Kidney (tissue), 14 donors: ENCODE data around the gene LRP10. TPM values are rescaled to one million over a fixed set of nuclear protein-coding genes. Genes with fewer than 3 reads are reported as not detected.

Source experiments
- DNase-seq, 5 donors: peaks; one replicate each; pipeline ENCODE4 v3.0.0-alpha.2; 2013 to 2020
- FAIRE-seq: peaks from 2 replicates; lab custom pipeline; 2012; peaks lifted over from hg19 to GRCh38; lab: Jason Lieb, UNC
- H3K27ac ChIP-seq, 2 donors: one replicate each; pipeline ENCODE4 v1.7.0; 2013; ENCODE audit warnings: low read depth in 2 of 2, low read length in 2 of 2, inconsistent platforms in 1 of 2
- H3K27me3 ChIP-seq: one replicate; pipeline ENCODE4 v1.7.1; 2013; ENCODE audit warnings: low read length, inconsistent platforms; ENCODE audit not compliant: control insufficient read depth, insufficient read depth
- H3K36me3 ChIP-seq, 3 donors: one replicate each; pipeline versions ENCODE4 v1.7.0 to v1.7.1; 2013; ENCODE audit warnings: low read length in 3 of 3, control low read depth in 1 of 3, inconsistent platforms in 1 of 3; ENCODE audit not compliant: insufficient read depth in 3 of 3, control insufficient read depth in 2 of 3
- H3K4me1 ChIP-seq, 3 donors: one replicate each; pipeline versions ENCODE4 v1.7.0 to v1.7.1; 2013; ENCODE audit warnings: low read length in 3 of 3, inconsistent platforms in 1 of 3, low read depth in 1 of 3; ENCODE audit not compliant: control insufficient read depth in 2 of 3, insufficient read depth in 2 of 3
- H3K4me3 ChIP-seq, 3 donors: one replicate each; pipeline versions ENCODE4 v1.7.0 to v1.8.1; 2013; ENCODE audit warnings: low read length in 3 of 3, control low read depth in 1 of 3, inconsistent platforms in 1 of 3
- H3K9ac ChIP-seq, 3 donors: one replicate each; pipeline versions ENCODE4 v1.7.0 to v1.7.1; 2013; ENCODE audit warnings: low read length in 3 of 3, control low read depth in 1 of 3, inconsistent platforms in 1 of 3
- H3K9me3 ChIP-seq, 3 donors: one replicate each; pipeline versions ENCODE4 v1.7.0 to v1.7.1; 2013; ENCODE audit warnings: low read length in 3 of 3, control low read depth in 1 of 3, inconsistent platforms in 1 of 3; ENCODE audit not compliant: control insufficient read depth in 2 of 3, insufficient read depth in 1 of 3
- CTCF ChIP-seq: IDR thresholded peaks from 3 replicates; pipeline ENCODE4 v1.5.1; 2012; ENCODE audit warnings: mild to moderate bottlenecking, moderate library complexity, borderline replicate concordance; ENCODE audit not compliant: insufficient read depth; ENCODE audit errors: extremely low read depth
- intact Hi-C: fragments of 100-400 bp; cut with DNase I; formaldehyde crosslinking; loops from one replicate; pipeline ENCODE4 v1.11.1; 2022
- polyA plus RNA-seq: library from polyadenylated mRNA; stranded (reverse); fragments of 350-450 nt; fragmentation: Illumina TruSeq; extraction: RNeasy Lipid Tissue Mini Kit (QIAGEN cat#74804); gene quantifications from one replicate; pipeline ENCODE4 v1.2.3, GENCODE V29; 2014; ENCODE audit warnings: low read depth, low replicate concordance; ENCODE audit not compliant: insufficient read depth
- total RNA-seq: library from RNA; stranded (reverse); fragmentation: NEBNext Ultra II Directional; extraction: Animal tissue kit (Norgen Biotek cat#: 25700); gene quantifications from one replicate; pipeline ENCODE4 v1.2.1, GENCODE V29; 2021
- donor health status: control.
- donor health status: control.
- donor health status: control.
- donor health status: control.
- donor health status: control.
- donor health status: DM: yes; HTN: yes; CAD: no.
- donor health status: Normal renal cell carcinoma (clear cell type).

Gene LRP10
- total and polyA plus RNA-seq, 2 donors from 2014 or later = 74.7 to 207 TPM

- intact Hi-C loops = no loop called here
- peaks cover 0 to 3% (median 0%) of the 10 kb centered on the region in 3 donors for H3K4me1 ChIP-seq
- peak overlapping the region in 1 of 3 donors; percentile 94 for H3K9ac ChIP-seq
- DNase-seq (no peak), FAIRE-seq (no peak)
- peak overlapping the region in 2 of 3 donors; percentile 18 to 85 for H3K4me3 ChIP-seq
- no peak for TF ChIP-seq CTCF
- no peaks in the 10 kb centered on the region for H3K27me3 ChIP-seq
- H3K36me3 ChIP-seq = peaks cover 7 to 25% (median 17%) of the 10 kb centered on the region in 3 donors
- no peaks in the 10 kb centered on the region for H3K9me3 ChIP-seq
- H3K27ac ChIP-seq = peak overlapping the region; percentile 24 to 92
Observed at GRCh38 chr14:22839159-22839779, 32.3 kb upstream of the LRP10 start.

- no peak for TF ChIP-seq CTCF
- intact Hi-C loops = no loop called here
- H3K9ac ChIP-seq = no peak overlapping the region
- no peaks in the 10 kb centered on the region for H3K9me3 ChIP-seq
- peaks cover 11 to 42% (median 24%) of the 10 kb centered on the region in 3 donors for H3K36me3 ChIP-seq
- DNase-seq (no peak), FAIRE-seq (no peak)
- no peak overlapping the region for H3K27ac ChIP-seq
- H3K27me3 ChIP-seq = no peaks in the 10 kb centered on the region
- H3K4me3 ChIP-seq = no peak overlapping the region
- H3K4me1 ChIP-seq = peaks cover 0 to 3% (median 0%) of the 10 kb centered on the region in 3 donors
Observed at GRCh38 chr14:22841311-22841710, 30.2 kb upstream of the LRP10 start.

- H3K9ac ChIP-seq = no peak overlapping the region
- intact Hi-C loops = no loop called here
- no peak for TF ChIP-seq CTCF
- H3K9me3 ChIP-seq = no peaks in the 10 kb centered on the region
- H3K4me1 ChIP-seq = peaks cover 0 to 3% (median 0%) of the 10 kb centered on the region in 3 donors
- no peak overlapping the region for H3K4me3 ChIP-seq
- H3K27me3 ChIP-seq = no peaks in the 10 kb centered on the region
- DNase-seq (no peak), FAIRE-seq (no peak)
- no peak overlapping the region for H3K27ac ChIP-seq
- peaks cover 13 to 44% (median 24%) of the 10 kb centered on the region in 3 donors for H3K36me3 ChIP-seq
Observed at GRCh38 chr14:22841769-22842168, 29.8 kb upstream of the LRP10 start.
